Prostate gland (tissue), 2 donors: Measurements from ENCODE around the gene KCNG1.

Source experiments
- CTCF ChIP-seq, 4 experiments: fragments of 200-600 bp in 2 of 4; fragments of 450-650 bp in 2 of 4; sonication (generic) in 2 of 4; IDR thresholded peaks; 1 replicate in 3 of 4; 2 replicates in 1 of 4; pipeline ENCODE4 v1.5.1; 2016 to 2019; ENCODE audit warnings: antibody characterized with exemption in 4 of 4, mild to moderate bottlenecking in 2 of 4, moderate library complexity in 2 of 4
- POLR2AphosphoS5 ChIP-seq: sonication (generic); formaldehyde crosslinking; IDR thresholded peaks from one replicate; pipeline ENCODE4 v1.6.1; 2017; ENCODE audit warnings: antibody characterized with exemption

GRCh38 chr20:51004305-51004727 is 18.6 kb downstream of the KCNG1 start:
- no peak for TF ChIP-seq CTCF (IDR thresholded peaks at IDR 0.05)
- no peak for TF ChIP-seq POLR2AphosphoS5
